Measurements from ENCODE around the gene FKBP5. TPM values are rescaled to one million over a fixed set of nuclear protein-coding genes. Genes with fewer than 3 reads are reported as not detected.

FKBP5 gene
- total and polyA plus RNA-seq, 2 donors from 2014 or later, result 45.6 to 267 TPM

GRCh38 chr6:35727231-35727934, 38.7 kb upstream of the FKBP5 start:
- FAIRE-seq (no peak), DNase-seq (peak; percentile 84 to 98 (median 90))
- Histone ChIP-seq H3K9ac (ENCODE audit: low read length in 3 of 3) (peak overlapping the region in 2 of 3 donors; percentile 13 to 81), H3K27ac (ENCODE audit: low read depth in 2 of 2, low read length in 2 of 2) (peak overlapping the region; percentile 95 to 98), H3K4me1 (ENCODE audit: control insufficient read depth in 2 of 3, insufficient read depth in 2 of 3, low read depth in 1 of 3, low read length in 3 of 3) (peaks cover 0 to 54% (median 44%) of the 10 kb centered on the region in 3 donors), H3K9me3 (ENCODE audit: control insufficient read depth in 2 of 3, insufficient read depth in 1 of 3, low read length in 3 of 3) (no peaks in the 10 kb centered on the region), H3K27me3 (ENCODE audit: control insufficient read depth, insufficient read depth, low read length) (no peaks in the 10 kb centered on the region), H3K4me3 (ENCODE audit: low read length in 3 of 3) (peak overlapping the region; percentile 52 to 64 (median 62)), H3K36me3 (ENCODE audit: control insufficient read depth in 2 of 3, insufficient read depth in 3 of 3, low read length in 3 of 3) (no peaks in the 10 kb centered on the region)
- TF ChIP-seq, protein P1, sequence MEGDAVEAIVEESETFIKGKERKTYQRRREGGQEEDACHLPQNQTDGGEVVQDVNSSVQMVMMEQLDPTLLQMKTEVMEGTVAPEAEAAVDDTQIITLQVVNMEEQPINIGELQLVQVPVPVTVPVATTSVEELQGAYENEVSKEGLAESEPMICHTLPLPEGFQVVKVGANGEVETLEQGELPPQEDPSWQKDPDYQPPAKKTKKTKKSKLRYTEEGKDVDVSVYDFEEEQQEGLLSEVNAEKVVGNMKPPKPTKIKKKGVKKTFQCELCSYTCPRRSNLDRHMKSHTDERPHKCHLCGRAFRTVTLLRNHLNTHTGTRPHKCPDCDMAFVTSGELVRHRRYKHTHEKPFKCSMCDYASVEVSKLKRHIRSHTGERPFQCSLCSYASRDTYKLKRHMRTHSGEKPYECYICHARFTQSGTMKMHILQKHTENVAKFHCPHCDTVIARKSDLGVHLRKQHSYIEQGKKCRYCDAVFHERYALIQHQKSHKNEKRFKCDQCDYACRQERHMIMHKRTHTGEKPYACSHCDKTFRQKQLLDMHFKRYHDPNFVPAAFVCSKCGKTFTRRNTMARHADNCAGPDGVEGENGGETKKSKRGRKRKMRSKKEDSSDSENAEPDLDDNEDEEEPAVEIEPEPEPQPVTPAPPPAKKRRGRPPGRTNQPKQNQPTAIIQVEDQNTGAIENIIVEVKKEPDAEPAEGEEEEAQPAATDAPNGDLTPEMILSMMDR (IDR thresholded peaks at IDR 0.05; ENCODE audit: borderline replicate concordance, extremely low read depth, insufficient read depth), result no peak
- intact Hi-C loops (cut with DNase I), result loop anchor here (5.0 kb wide), 1 partner anchor 40 kb away; the partner anchor contains the start of gene FKBP5

DNA sequence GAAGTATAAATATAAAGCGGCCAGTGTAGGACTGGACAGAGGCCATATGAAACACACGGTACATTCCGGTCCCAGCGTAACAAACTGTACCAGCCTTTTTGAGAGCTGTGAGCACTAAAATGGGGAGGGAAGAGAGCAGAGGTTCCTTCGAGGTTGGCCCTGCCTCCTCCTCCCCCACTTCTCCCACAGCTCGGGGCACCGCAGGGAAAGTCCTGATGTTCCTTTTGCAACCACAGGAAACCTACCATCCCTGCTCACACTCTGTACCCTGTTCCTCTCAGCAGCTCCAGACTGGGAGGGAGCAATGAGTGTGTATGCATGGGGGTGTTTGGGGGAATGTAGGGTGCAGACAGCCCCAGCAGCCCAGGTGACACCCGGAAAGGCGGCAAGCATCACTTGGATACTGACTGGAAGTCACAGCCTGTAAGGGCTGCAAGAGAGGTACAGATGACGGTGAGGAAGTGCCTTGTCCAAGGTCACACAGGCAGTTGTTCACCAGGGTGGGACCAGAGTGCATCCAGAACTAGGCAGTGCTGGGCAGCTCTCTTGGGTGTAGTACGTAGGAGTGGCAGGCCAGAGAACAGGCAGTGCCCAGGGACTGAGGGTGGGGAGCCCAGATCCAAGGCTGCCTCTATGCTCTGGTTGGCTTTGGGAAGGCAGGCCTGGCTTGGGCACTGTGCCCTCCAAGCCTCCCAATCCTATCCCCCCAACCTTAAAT, 37.2 kb upstream of the FKBP5 start:
- FAIRE-seq (no peak), DNase-seq (peak in 1 of 5 donors; percentile 91)
- no peaks in the 10 kb centered on the region for H3K27me3 ChIP-seq (ENCODE audit: control insufficient read depth, insufficient read depth, low read length)
- no peaks in the 10 kb centered on the region for H3K36me3 ChIP-seq (ENCODE audit: control insufficient read depth in 2 of 3, insufficient read depth in 3 of 3, low read length in 3 of 3)
- H3K9ac ChIP-seq (ENCODE audit: low read length in 3 of 3), result peak overlapping the region in 1 of 3 donors; percentile 81
- peak overlapping the region in 2 of 3 donors; percentile 4 to 64 for H3K4me3 ChIP-seq (ENCODE audit: low read length in 3 of 3)
- H3K4me1 ChIP-seq (ENCODE audit: control insufficient read depth in 2 of 3, insufficient read depth in 2 of 3, low read depth in 1 of 3, low read length in 3 of 3), result peaks cover 0 to 59% (median 38%) of the 10 kb centered on the region in 3 donors
- H3K9me3 ChIP-seq (ENCODE audit: control insufficient read depth in 2 of 3, insufficient read depth in 1 of 3, low read length in 3 of 3), result no peaks in the 10 kb centered on the region
- H3K27ac ChIP-seq (ENCODE audit: low read depth in 2 of 2, low read length in 2 of 2), result peak overlapping the region; percentile 95 to 98
- intact Hi-C loops (cut with DNase I), result loop anchor here (5.0 kb wide), 1 partner anchor 39 kb away; the partner anchor contains the start of gene FKBP5
- TF ChIP-seq, protein P1 (IDR thresholded peaks at IDR 0.05; ENCODE audit: borderline replicate concordance, extremely low read depth, insufficient read depth), result no peak

DNA sequence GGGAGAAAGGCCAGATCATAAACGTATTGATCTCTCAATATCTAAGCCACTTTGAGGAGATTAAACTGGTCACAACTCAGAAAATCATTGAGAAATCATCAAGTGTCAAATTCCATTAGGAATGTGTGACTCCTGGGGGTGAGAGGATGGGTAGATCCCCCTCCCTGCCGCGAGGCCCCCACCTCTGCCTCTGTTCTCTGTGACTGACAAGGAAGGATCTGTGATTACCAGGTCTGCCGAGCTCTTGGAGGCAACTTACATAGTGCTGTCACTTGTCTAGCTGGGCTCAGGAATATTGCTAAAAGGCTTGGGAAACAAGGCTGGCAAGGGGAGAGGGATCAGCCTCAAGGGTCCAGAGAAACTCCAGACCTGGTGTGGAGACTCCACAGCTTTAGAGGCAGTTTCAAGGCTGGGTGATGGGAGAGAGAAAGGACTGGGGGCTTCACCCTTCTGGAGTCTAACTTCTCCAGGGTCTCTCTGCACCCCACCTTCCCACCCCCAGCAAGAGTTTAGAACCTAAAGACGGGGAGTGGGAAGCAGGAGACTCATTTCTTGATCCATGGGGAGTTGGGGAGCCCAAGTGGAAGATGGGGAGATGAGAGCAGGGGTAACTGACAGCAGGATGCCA, 36.5 kb upstream of the FKBP5 start:
- FAIRE-seq (no peak), DNase-seq (no peak)
- Histone ChIP-seq H3K9me3 (ENCODE audit: control insufficient read depth in 2 of 3, insufficient read depth in 1 of 3, low read length in 3 of 3) (no peaks in the 10 kb centered on the region), H3K27me3 (ENCODE audit: control insufficient read depth, insufficient read depth, low read length) (no peaks in the 10 kb centered on the region), H3K36me3 (ENCODE audit: control insufficient read depth in 2 of 3, insufficient read depth in 3 of 3, low read length in 3 of 3) (no peaks in the 10 kb centered on the region), H3K9ac (ENCODE audit: low read length in 3 of 3) (peak overlapping the region in 1 of 3 donors; percentile 81), H3K4me1 (ENCODE audit: control insufficient read depth in 2 of 3, insufficient read depth in 2 of 3, low read depth in 1 of 3, low read length in 3 of 3) (peaks cover 0 to 64% (median 42%) of the 10 kb centered on the region in 3 donors), H3K27ac (ENCODE audit: low read depth in 2 of 2, low read length in 2 of 2) (peak overlapping the region; percentile 76 to 98), H3K4me3 (ENCODE audit: low read length in 3 of 3) (no peak overlapping the region)
- TF ChIP-seq, protein P1 (IDR thresholded peaks at IDR 0.05; ENCODE audit: borderline replicate concordance, extremely low read depth, insufficient read depth), result no peak
- intact Hi-C loops (cut with DNase I), result loop anchor here (5.0 kb wide), 1 partner anchor 38 kb away; the partner anchor contains the start of gene FKBP5

Data from kidney (tissue), 14 donors.